Endothelial cell of umbilical vein (primary cell): ENCODE measurements around the gene NTRK1. TPM values are rescaled to one million over a fixed set of nuclear protein-coding genes. Genes with fewer than 3 reads are reported as not detected.

ENCODE experiments used
- BruUV-seq: library from RNA; stranded (reverse); fragments of 400-500 nt; replicated peaks from 2 replicates; lab custom pipeline; 2021; lab: Mats Ljungman, UMichigan
- CTCF ChIA-PET: fragments of 300-600, 350-600 bp; sonication (Branson Sonifier 250); formaldehyde crosslinking; loops from one replicate; lab custom pipeline; 2021; ENCODE audit warnings: antibody characterized with exemption, inconsistent platforms; lab: Charles Lee
- POLR2A ChIA-PET: fragments of 300-600, 350-600 bp; sonication (Branson Sonifier 250); formaldehyde crosslinking; loops from one replicate; lab custom pipeline; 2021; ENCODE audit warnings: antibody characterized with exemption, inconsistent platforms; lab: Charles Lee
- DNase-seq: peaks from one replicate; pipeline ENCODE4 v3.0.0-alpha.2; 2011; ENCODE audit warnings: low read depth, low spot score
- FAIRE-seq: peaks from 2 replicates; lab custom pipeline; 2011; peaks lifted over from hg19 to GRCh38; lab: Jason Lieb, UNC
- H2AFZ ChIP-seq: 2 replicates; pipeline ENCODE4 v1.6.0; 2012; ENCODE audit warnings: low read depth, low read length, control low read depth, inconsistent platforms
- H3K27ac ChIP-seq: 2 replicates; pipeline ENCODE4 v1.5.1; 2011; ENCODE audit warnings: low read depth, mild to moderate bottlenecking, control low read depth, low read length, moderate library complexity; ENCODE audit not compliant: insufficient read depth
- H3K27me3 ChIP-seq, 2 experiments: 2 replicates each; pipeline versions ENCODE4 v1.6.0 to v1.6.1; 2011; ENCODE audit warnings: low read length in 2 of 2, mixed read lengths in 1 of 2; ENCODE audit not compliant: control insufficient read depth in 2 of 2, insufficient read depth in 2 of 2
- H3K36me3 ChIP-seq, 2 experiments: 2 replicates in 1 of 2; 3 replicates in 1 of 2; pipeline ENCODE4 v1.5.1; 2011; ENCODE audit warnings: low read length in 2 of 2, mild to moderate bottlenecking in 1 of 2, moderate library complexity in 1 of 2; ENCODE audit not compliant: control insufficient read depth in 2 of 2, insufficient read depth in 2 of 2; ENCODE audit errors: extremely low read depth in 1 of 2
- H3K4me1 ChIP-seq: 3 replicates; pipeline ENCODE4 v1.5.1; 2011; ENCODE audit warnings: mild to moderate bottlenecking, low read length; ENCODE audit not compliant: control insufficient read depth, insufficient read depth; ENCODE audit errors: extremely low read depth
- H3K4me2 ChIP-seq: 2 replicates; pipeline ENCODE4 v1.6.1; 2011; ENCODE audit warnings: low read length, control low read depth, mixed read lengths; ENCODE audit not compliant: insufficient read depth
- H3K4me3 ChIP-seq, 3 experiments: fragments of 200-600 bp in 1 of 3; sonication (generic), shearing (Covaris generic) in 1 of 3; replicated peaks in 1 of 3; 2 replicates each; pipeline ENCODE4 v1.5.1; 2011 to 2016; ENCODE audit warnings: control low read depth in 3 of 3, low read length in 3 of 3, mild to moderate bottlenecking in 2 of 3, inconsistent platforms in 1 of 3, low read depth in 1 of 3, moderate library complexity in 1 of 3; ENCODE audit not compliant: insufficient read depth in 1 of 3
- H3K79me2 ChIP-seq: 2 replicates; pipeline ENCODE4 v1.6.0; 2012; ENCODE audit warnings: low read length, inconsistent platforms; ENCODE audit not compliant: control insufficient read depth, insufficient read depth
- H3K9ac ChIP-seq: replicated peaks from 2 replicates; pipeline ENCODE3; 2011; ENCODE audit warnings: low read length, control low read depth; ENCODE audit not compliant: insufficient read depth; ENCODE audit errors: extremely low read depth
- H3K9me1 ChIP-seq: replicated peaks from 3 replicates; pipeline ENCODE4 v1.6.0; 2011; ENCODE audit warnings: mild to moderate bottlenecking, low read length; ENCODE audit not compliant: control insufficient read depth, insufficient read depth; ENCODE audit errors: extremely low read depth
- H3K9me3 ChIP-seq: replicated peaks from 2 replicates; pipeline ENCODE4 v1.5.1; 2012; ENCODE audit warnings: low read length, inconsistent platforms; ENCODE audit not compliant: control insufficient read depth, insufficient read depth
- H4K20me1 ChIP-seq: replicated peaks from 2 replicates; pipeline ENCODE3; 2011; ENCODE audit warnings: mild to moderate bottlenecking, low read length; ENCODE audit not compliant: control insufficient read depth, insufficient read depth; ENCODE audit errors: extremely low read depth
- CTCF ChIP-seq, 2 donors: IDR thresholded peaks; 1 replicate in 1 of 2; 2 replicates in 1 of 2; pipeline ENCODE4 v1.5.1; 2011; ENCODE audit warnings: low read length in 2 of 2, mild to moderate bottlenecking in 2 of 2, moderate library complexity in 2 of 2, control low read depth in 1 of 2, inconsistent platforms in 1 of 2, low read depth in 1 of 2; ENCODE audit not compliant: insufficient read depth in 1 of 2; ENCODE audit errors: extremely low read depth in 1 of 2
- FOS ChIP-seq: IDR thresholded peaks from 2 replicates; pipeline ENCODE4 v1.6.1; 2011; ENCODE audit warnings: mild to moderate bottlenecking, low read length, moderate library complexity, borderline replicate concordance; ENCODE audit not compliant: insufficient read depth
- GATA2 ChIP-seq: IDR thresholded peaks from 2 replicates; pipeline ENCODE4 v1.7.0; 2011; ENCODE audit warnings: low read depth, mild to moderate bottlenecking, moderate library complexity, mixed read lengths, low read length; ENCODE audit not compliant: insufficient read length, insufficient read depth
- JUN ChIP-seq: IDR thresholded peaks from 2 replicates; pipeline ENCODE4 v1.6.1; 2011; ENCODE audit warnings: borderline replicate concordance, low read depth; ENCODE audit not compliant: insufficient read length, insufficient read depth
- MYC ChIP-seq: IDR thresholded peaks from one replicate; pipeline ENCODE4 v1.6.1; 2011; ENCODE audit warnings: mild to moderate bottlenecking, low read depth, low read length
- POLR2A ChIP-seq: IDR thresholded peaks from 2 replicates; pipeline ENCODE4 v1.6.1; 2012; ENCODE audit warnings: low read depth, mild to moderate bottlenecking, control low read depth, low read length
- POLR2AphosphoS5 ChIP-seq: IDR thresholded peaks from 2 replicates; pipeline ENCODE4 v1.6.1; 2012; ENCODE audit warnings: low read depth, mild to moderate bottlenecking, control low read depth, low read length, moderate library complexity; ENCODE audit not compliant: insufficient read depth
- dilution Hi-C: fragments of 300-500 bp; cut with MboI; formaldehyde crosslinking; loops from one replicate; pipeline ENCODE4 v1.15.0; 2019; ENCODE audit warnings: low sequenced_read_pairs; ENCODE audit not compliant: extremely low pct_ligation_motif_present
- intact Hi-C: fragments of 100-400 bp; cut with micrococcal nuclease; formaldehyde crosslinking; loops from one replicate; pipeline ENCODE4 v1.10.0; 2022
- polyA plus RNA-seq, 4 experiments: library from polyadenylated mRNA; depleted of rRNA in 3 of 4; stranded (reverse) in 3 of 4; unstranded in 1 of 4; fragments of >200 nt; gene quantifications; 2 replicates each; pipeline versions ENCODE4 v1.2.1 to v1.2.3, GENCODE V29; 2011 to 2012; ENCODE audit warnings: missing spikeins in 1 of 4
- total RNA-seq: library from RNA; stranded (reverse); gene quantifications from 2 replicates; pipeline ENCODE4 v1.2.3, GENCODE V29; 2021
- TF ChIP-seq, protein P1 (sequence below): IDR thresholded peaks from 2 replicates; pipeline ENCODE4 v1.6.1; 2011; ENCODE audit not compliant: insufficient read depth, insufficient read length

Gene NTRK1
- total and polyA plus RNA-seq, 2 donors (not counting 3 experiments of a cell fraction or from before 2014, with no cell fraction given): 0.07 TPM; not detected in 1

DNA sequence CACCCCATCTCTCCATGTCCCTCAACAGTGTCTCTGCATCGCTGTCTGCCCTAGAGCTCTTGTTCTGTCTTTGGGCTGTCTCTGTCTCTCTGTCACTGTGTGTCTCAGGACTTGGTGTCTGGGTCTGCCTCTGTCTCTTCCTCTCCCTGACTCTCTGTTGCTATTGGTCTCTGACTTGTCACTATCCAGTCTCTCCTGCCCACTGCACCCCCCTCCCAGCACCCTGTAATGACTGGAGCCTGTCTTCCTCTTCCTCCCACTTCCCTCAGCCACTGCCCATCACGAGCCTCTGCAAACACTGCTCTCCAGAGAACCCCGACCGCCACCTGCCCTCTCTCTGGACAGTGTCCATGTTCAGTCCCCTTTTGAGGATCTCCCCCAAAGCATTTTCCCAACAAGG is 45.0 kb downstream of the NTRK1 start:
- peaks cover 85% of the 10 kb centered on the region for H3K79me2 ChIP-seq
- no peaks in the 10 kb centered on the region for H4K20me1 ChIP-seq
- H3K4me3 ChIP-seq: no peak overlapping the region
- no peaks in the 10 kb centered on the region for H3K27me3 ChIP-seq
- no peak overlapping the region for H2AFZ ChIP-seq
- no peak overlapping the region for H3K9ac ChIP-seq
- dilution Hi-C loops (no loop called here), intact Hi-C loops (no loop called here)
- no TSS peak for BruUV-seq
- H3K27ac ChIP-seq: peak overlapping the region; percentile 10
- no peaks in the 10 kb centered on the region for H3K9me1 ChIP-seq
- ChIA-PET POLR2A (no interaction called here), CTCF (no interaction called here)
- no peak for DNase-seq
- peak; percentile 62 for FAIRE-seq
- no peaks in the 10 kb centered on the region for H3K9me3 ChIP-seq
- peaks cover 64% of the 10 kb centered on the region for H3K4me1 ChIP-seq
- peaks cover 19 to 48% of the 10 kb centered on the region in 2 experiments for H3K36me3 ChIP-seq
- no peak overlapping the region for H3K4me2 ChIP-seq
- TF ChIP-seq CTCF (IDR thresholded peaks at IDR 0.05; ENCODE audit: extremely low read depth in 1 of 2, insufficient read depth in 1 of 2, low read depth in 1 of 2, low read length in 2 of 2) (no peak), POLR2A (no peak), FOS (no peak), GATA2 (no peak), JUN (no peak), POLR2AphosphoS5 (no peak), MYC (no peak)
- TF ChIP-seq, protein P1, sequence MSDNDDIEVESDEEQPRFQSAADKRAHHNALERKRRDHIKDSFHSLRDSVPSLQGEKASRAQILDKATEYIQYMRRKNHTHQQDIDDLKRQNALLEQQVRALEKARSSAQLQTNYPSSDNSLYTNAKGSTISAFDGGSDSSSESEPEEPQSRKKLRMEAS: no peak
